ENCODE data around the gene MAGI2. TPM values are rescaled to one million over a fixed set of nuclear protein-coding genes. Genes with fewer than 3 reads are reported as not detected.
"Not testable (repeated sequence)": the region's sequence is repeated elsewhere in the genome, so short reads cannot be mapped to it uniquely, and the experiment has no call there.

Gene MAGI2
- total RNA-seq, 1 donor from 2014 or later: 0.05 TPM

DNA sequence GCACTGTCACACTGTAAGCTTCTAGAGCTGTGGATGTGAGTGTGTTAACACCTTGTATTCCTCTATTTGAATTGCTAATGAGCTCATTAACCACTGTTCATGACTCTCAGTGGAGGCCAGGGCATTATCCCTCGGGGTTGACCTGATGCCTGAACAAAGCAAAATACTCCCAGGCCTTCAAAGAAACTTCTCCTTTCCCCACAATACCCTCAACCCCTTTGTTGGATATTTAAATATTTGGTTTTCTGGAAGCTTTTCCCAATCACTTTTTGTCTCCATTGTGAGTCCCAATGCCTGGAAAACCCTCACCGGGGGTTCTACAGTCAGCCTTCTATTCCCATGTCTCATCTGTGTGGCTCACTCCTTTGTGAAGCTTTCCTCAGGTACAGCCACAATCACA, 874.8 kb downstream of the MAGI2 start:
- intact Hi-C loops (cut with micrococcal nuclease): no loop called here

DNA sequence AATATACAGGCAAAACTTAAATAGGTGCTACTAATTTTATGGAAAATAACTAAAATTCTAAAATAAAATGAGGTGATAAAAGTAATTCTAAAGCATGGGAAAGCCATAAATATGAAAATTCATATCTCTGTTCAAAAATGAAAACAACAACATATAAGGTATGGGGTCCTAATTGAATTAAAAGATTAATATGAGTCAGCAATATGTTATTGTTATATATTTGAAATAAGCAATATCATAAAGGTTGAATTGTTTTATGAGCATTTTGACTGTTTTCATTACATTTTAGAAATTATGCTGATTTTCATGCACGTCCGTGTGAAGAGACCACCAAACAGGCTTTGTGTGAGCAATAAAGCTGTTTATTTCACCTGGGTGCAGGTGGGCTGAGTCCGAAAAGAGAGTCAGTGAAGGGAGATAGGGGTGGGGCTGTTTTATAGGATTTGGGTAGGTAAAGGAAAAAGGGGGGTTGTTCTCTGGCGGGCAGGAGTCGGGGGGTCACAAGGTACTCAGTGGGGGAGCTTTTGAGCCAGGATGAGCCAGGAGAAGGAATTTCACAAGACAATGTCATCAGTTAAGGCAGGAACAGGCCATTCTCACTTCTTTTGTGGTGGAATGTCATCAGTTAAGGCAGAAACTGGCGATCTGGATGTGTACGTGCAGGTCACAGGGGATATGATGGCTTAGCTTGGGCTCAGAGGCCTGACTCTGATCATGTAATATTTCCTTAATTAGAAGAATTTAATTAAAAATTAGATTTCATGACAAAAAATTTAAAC, 876.1 kb downstream of the MAGI2 start:
- intact Hi-C loops (cut with micrococcal nuclease): not testable (repeated sequence)

DNA sequence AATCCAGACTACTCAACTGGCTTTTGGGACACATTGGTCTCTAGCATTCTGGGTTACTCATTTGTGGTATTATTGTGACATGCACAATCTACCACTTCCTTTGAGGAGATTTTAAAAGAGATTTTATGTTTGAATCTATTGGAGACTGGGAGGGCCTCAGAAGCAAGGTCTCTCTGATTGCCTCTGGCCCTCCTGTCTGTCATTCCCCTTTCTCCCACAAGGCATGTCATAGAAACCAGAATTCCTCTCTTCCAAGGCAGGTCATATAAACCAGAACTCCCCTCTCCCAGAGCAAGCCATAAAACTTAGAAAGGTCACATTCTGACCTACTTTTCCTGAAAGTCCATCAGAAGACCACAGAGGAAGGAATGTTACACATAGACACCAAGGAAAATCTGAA, 877.2 kb downstream of the MAGI2 start:
- intact Hi-C loops (cut with micrococcal nuclease): no loop called here

- intact Hi-C loops (cut with micrococcal nuclease): no loop called here
Observed at GRCh38 chr7:78571292-78571691, 882.2 kb downstream of the MAGI2 start.

DNA sequence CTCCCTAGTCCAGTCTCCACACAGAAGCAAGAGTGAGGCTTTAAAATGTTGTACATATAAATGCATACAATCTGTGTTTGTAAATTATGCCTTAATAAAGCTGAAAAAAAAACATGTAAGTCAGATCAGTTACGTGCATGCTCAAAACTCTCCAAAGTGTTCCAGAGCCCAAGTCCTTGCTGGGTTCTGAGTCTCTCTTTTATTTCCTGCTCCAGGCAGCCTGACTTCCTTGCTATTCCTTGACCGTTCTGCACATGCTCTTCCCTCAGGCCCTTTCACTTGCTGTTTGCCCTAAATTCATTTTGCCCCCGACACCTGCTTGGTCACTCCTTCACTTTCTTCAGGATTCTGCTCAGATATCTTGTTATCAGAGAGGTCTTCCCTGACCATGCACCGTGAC, 884.8 kb downstream of the MAGI2 start:
- intact Hi-C loops (cut with micrococcal nuclease): no loop called here

- intact Hi-C loops (cut with micrococcal nuclease): no loop called here
Observed at GRCh38 chr7:78567836-78568235, 885.6 kb downstream of the MAGI2 start.

DNA sequence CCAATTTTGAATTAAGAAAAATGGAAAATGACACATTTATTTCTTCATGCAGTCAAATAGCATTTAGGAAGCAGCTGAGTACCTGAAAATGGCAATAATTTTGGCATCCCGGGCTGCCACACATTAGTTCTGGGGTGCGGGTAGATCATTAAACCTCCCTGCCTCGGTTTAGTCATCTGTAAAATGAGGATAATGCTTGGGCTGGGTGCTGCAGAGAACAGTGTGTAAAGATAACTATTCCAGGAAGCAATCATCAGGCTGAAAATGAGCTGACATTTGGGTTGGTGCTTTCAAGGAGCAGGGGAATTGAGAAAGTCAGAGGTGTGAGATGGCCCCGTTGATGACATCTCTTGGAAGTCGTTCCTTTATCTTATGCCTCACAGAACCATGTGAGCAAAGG, 887.7 kb downstream of the MAGI2 start:
- intact Hi-C loops (cut with micrococcal nuclease): no loop called here

DNA sequence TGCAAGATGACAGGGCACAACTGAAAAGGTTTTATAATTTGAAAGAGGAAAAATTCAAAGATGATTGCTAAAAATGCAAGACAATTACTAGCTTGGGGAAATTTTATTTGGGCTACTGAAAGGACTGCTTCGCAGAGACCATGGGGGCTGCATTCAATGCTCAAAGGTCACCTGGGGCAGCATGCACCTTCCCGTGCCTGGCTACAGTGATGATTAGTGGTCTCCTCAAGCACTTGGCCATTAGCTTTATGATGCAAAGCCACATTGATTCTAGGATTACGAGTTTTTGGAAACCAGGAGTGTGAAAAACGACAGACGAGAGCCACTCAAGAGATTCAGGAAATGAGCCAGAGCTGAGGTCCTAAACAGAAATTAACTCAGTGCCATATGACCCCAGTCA, 890.3 kb downstream of the MAGI2 start:
- intact Hi-C loops (cut with micrococcal nuclease): no loop called here

DNA sequence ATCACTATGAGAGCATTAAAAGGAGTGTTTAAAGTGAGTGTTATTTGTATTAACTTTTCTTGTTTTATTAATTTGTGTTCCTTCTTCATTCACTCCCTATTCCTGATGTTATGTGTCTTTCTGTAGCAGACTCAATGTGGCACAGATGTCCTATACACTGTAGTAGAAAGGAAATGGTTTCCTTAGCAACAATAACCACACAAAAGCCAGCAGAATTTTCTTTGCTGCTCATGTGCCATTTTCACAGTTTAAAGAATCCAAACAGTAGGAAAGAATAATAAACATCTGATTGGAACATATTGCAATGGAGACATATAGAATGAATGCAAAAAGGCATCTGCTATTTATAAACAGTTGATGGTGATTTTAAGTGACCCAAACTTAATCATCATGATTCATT, 891.3 kb downstream of the MAGI2 start:
- intact Hi-C loops (cut with micrococcal nuclease): no loop called here

DNA sequence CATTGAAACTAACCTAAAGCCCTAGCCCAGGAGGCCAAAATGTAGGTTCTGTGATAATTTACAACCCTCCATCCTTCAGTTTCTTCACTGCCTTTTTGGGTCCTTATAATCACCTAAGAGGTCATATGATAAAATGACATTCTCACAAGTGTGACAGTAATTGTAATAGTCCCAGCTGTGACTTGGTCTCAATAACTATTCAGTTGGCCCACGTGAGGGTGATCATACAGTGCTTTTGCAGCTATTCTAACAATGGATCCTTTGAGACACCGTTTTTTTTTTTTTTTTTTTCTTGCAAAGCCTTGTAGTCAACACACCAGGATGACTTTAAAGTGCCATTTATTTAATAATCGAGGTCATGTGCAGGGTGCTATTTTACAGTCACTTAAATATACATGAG, 894.9 kb downstream of the MAGI2 start:
- intact Hi-C loops (cut with micrococcal nuclease): no loop called here

DNA sequence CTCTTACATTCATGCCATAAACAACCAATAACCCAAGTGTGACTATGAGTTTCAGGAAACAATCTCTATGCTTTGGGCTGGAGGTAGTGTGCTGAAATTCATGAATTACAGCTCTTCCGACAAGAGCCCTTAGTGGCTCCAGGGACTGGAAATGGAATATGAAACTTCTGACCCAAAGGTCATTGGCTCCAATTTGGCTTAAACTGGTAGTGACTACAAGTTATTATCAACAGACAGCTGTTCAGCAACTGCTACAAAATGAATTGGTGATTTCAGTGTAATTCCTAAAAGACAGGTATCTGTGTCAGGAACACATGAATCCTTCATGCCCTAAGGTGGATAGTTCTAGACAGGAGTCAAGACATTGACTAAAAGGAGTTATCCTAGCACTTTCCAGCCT, 909.5 kb downstream of the MAGI2 start:
- intact Hi-C loops (cut with micrococcal nuclease): no loop called here

DNA sequence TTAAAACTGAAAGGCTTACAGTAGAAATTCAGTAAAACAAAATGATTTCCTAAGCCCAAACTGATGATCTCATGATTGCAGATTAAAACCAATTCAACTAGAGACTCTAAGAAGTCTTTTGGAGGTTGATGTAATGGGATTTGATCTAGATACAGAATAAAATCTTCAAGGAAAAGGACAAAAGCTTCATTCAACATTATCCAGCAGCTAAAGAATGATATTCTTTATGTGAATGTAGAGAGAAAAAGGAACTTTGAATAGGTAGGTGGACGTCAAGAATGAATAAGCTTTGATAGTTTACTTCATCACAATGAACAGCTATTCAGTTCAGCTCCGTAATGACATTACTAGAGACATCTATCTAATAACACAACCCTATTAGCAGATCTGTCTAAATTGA, 910.5 kb downstream of the MAGI2 start:
- intact Hi-C loops (cut with micrococcal nuclease): no loop called here

GRCh38 chr7:78542541-78542940, 910.9 kb downstream of the MAGI2 start:
- intact Hi-C loops (cut with micrococcal nuclease): no loop called here

- intact Hi-C loops (cut with micrococcal nuclease): no loop called here
Observed at GRCh38 chr7:78539825-78540224, 913.6 kb downstream of the MAGI2 start.

- intact Hi-C loops (cut with micrococcal nuclease): no loop called here
Observed at GRCh38 chr7:78535655-78536054, 917.8 kb downstream of the MAGI2 start.

- intact Hi-C loops (cut with micrococcal nuclease): no loop called here
Observed at GRCh38 chr7:78530351-78530750, 923.1 kb downstream of the MAGI2 start.

DNA sequence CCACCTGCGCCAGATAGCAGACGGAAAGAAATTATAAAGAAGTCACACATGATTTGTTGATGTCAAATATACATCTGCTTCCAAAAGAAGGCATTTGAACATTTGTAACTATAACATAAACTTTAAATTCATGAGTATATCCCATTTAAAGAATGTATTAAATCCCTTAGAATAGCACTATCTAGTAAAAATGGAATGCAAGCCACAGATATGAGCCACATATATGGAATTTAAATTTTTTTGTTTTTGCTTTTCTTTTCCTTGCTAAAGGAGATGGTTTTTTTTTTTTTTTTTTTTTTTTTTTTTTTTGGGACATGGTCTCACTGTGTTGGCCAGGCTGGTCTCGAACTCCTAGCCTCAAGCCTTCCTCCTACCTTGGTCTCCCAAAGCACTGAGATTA, 924.1 kb downstream of the MAGI2 start:
- intact Hi-C loops (cut with micrococcal nuclease): no loop called here

GRCh38 chr7:78528964-78529363, 924.5 kb downstream of the MAGI2 start:
- intact Hi-C loops (cut with micrococcal nuclease): no loop called here

DNA sequence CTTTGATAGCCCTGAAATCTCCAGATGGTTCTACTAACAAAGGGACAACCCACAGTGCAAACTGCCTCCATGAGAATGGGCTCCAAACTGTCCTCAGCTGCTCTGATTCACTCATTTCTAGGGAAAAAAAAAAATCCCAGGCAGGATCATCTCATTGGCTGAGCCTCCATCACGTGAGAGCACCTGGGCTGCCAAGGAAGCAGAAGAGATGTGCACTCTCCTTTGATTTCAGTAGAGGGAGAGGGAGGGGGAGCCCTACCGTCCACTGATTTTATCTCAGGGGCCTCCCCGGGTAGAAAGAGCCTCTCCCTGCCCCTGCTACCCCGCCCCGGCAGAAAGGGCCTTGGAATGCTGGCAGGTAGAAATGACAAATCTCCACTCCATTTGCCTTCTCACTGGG, 929.5 kb downstream of the MAGI2 start:
- intact Hi-C loops (cut with micrococcal nuclease): no loop called here

- intact Hi-C loops (cut with micrococcal nuclease): no loop called here
Observed at GRCh38 chr7:78521961-78522360, 931.5 kb downstream of the MAGI2 start.

- intact Hi-C loops (cut with micrococcal nuclease): no loop called here
Observed at GRCh38 chr7:78516450-78516849, 937.0 kb downstream of the MAGI2 start.

- intact Hi-C loops (cut with micrococcal nuclease): no loop called here
Observed at GRCh38 chr7:78514634-78515033, 938.8 kb downstream of the MAGI2 start.

GRCh38 chr7:78510580-78511188, 942.8 kb downstream of the MAGI2 start:
- intact Hi-C loops (cut with micrococcal nuclease): loop anchor here (2.0 kb wide), 1 partner anchor 666 kb away; no protein-coding TSS in a partner anchor
